Measurements from ENCODE around the gene DISC1.
"Not testable (repeated sequence)": the region's sequence is repeated elsewhere in the genome, so short reads cannot be mapped to it uniquely, and the experiment has no call there.

DISC1 gene

DNA sequence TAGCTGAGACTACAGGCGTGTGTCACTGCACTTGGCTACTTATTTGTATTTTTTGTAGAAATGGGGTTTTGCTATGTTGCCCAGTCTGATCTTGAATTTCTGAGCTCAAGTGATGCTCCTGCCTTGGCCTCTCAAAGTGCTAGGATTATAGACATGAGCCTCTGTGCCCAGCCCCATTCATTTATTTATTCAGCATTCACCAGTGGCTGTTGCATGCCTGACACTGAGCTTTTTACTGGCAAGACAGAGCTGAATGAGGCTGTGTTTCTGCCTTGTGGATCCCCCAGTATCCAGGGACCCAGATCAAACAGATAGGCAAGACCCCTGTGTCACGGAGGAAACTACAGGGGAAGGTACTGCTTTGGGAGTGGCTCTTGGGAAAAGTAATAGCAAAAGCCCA lies 109.4 kb downstream of the DISC1 start:
- DNase-seq: no peak

DNA sequence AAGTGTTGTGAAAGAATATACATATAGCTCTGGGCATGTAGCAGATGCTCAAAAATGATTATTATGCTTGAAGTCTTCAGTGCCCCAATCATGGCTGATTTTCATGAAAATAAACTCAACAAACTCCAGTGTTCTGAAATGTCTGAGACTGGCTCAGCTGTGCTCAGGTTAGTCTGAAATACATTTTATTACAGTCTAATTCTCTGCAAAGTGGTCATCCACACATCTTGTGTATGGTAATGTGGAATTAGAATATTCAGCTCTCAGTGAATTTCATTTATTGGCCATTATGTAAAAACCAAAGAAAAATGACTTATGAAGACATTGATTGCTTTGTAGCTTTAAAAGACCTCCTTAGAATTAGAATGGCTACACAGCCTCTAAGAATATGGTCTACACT lies 109.9 kb downstream of the DISC1 start:
- no peak for DNase-seq

DNA sequence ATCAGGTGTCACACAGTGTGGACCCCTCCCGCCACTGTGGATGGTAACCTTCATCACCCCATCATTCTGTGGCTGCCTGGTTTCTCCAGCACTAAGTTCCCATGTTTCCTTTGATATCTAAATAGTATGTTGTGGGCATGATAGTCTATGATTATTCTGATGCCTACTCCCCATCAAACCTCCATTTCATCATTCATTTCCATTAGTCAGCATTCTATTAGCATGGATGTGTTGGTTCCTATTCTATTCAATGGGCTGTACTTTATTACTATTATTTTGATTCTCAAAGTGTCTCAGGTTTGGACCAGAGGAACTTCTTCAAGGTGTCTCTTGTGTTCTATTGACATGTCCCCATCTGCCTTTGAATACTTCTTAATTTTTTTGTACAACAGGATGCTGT lies 112.0 kb downstream of the DISC1 start:
- no peak for DNase-seq

DNA sequence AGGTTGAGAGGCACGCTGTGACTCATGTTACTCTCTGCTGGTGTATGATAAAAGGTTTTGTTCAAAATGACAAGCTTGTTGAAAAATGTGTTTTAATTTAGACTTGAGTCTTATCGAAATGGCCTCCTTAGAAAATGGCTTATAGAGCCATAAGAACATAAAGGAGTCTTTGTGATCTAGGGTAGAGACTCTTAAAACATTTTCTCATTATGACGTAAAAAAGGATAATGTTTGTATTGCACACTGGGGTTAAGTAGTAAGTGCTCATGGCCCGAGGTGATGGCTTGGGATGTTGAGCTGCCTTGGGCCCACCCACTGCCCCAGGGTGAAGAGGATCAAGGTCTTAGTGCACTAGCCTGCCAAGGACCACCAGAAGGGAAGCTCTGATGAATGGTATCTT lies 117.4 kb downstream of the DISC1 start:
- no peak for DNase-seq

DNA sequence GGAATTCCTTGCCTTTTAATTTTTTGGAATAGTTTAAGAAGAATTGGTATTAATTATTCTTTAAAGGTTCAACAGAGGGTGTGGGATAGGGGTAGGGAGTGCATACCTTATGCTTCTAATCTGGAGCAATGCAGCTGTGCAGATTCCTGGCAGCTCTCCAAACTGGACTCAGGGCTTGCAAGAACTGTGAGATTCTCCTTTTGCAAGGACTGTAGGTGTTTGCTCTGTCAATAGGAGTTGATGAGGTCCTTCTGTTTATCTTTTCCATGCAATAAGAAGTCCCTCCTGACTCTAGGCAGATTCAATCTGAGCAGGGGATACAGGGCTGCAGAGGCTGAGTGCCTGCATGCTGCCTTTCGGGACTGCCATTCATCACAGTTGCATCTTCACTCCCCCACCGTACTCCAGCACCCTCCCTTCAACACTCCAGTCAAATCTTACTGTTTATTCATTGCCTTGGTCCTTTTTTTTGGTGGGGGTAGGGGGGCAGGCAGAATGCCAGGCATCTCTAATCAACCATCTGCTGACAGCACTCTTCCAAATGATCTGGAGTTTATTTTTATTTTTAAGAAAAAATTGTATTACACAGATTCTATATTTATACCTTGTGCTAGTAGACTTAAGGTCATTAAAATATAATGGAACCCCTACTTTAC lies 122.3 kb downstream of the DISC1 start:
- DNase-seq: peak; percentile 44

DNA sequence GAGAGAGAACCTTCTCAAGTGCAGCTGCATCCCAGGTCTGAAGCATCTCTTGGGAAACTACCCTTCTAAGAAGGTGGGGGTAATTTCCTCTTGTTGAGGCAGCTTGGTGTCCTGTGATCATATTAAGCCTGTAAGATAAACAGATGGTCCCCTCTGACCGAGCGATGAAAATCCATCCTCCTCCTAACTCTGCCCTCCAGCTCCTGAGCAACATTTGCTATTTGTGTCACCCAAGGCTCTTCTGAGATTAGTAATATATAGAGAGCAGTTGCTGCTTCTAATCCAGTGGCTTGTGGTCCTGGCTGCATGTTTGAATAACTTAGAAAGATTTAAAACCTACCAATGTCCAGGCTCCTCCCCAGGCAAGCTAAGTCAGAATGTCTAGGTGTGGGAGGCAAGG lies 123.7 kb downstream of the DISC1 start:
- DNase-seq: no peak

DNA sequence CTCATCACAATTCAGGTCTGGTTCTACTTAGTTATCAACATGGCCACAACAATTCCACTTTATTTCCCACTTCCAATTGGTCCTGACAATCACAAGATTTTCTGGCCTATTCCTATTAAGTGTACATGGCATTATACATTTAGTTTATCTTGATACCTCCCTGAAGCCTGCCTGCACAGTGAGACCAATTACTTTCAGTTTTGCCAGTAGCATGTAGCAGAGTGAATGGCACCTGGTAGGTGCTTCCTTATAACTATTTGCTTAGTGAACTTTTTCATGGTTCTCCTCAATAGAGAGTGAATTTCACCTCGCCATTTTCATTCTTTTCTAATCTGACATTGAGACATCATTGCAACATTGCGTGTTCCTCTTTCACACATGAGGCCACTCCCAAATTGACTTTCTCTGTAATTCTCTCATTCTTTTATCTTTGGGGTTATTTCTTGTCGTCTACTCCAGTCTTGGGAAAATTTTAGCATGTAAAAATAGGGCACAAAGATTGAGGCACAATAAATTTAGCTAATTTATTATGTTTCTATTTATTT lies 124.3 kb downstream of the DISC1 start:
- DNase-seq: no peak

DNA sequence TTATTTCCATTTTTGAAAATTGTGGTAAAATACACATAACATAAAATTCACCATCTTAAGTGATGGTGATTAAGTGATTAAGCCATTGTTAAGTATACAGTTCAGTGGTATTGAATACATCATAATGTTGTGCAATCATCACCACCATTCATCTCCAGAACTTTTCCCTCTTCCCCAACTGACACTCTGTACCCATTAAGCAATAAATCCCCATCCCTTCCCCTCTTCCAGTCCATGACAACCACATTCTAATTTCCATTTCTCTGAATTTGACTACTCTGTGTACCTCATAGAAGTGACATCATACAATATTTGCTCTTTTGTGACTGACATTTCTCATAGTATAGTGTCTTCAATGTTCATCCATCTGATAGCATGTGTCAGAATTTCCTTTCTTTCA lies 124.8 kb downstream of the DISC1 start:
- no peak for DNase-seq

DNA sequence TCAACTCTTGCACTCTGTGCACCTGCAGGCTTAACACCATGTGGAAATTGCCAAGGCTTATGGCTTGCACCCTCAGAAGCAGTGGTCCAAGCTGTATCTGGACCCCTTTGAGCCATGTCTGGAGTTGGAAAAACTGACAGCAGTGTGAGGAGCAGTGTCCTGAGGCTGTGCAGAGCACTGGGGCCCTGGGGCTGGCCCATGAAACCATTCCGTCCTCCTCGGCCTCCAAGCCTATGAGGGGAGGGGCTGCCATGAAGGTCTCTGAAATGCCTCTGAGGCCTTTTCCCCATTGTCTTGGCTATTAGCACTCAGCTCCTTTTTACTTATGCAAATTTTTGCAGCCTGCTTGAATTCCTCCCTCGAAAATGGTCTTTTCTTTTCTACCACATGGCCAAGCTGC lies 126.7 kb downstream of the DISC1 start:
- no peak for DNase-seq

DNA sequence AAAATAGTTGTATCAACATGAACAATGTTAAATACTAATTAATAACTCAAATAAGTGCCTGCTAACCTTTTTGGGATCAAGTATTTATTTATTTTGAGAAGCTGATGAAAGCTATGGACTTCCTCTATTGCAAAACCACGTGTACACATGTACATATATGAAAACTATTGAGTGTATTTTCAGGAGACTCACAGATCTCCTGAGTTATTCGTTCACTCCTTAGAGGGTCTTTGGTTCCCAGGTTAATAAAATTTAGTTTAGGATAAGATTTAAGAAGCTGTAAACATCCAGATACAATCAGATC lies 130.5 kb downstream of the DISC1 start:
- no peak for DNase-seq

DNA sequence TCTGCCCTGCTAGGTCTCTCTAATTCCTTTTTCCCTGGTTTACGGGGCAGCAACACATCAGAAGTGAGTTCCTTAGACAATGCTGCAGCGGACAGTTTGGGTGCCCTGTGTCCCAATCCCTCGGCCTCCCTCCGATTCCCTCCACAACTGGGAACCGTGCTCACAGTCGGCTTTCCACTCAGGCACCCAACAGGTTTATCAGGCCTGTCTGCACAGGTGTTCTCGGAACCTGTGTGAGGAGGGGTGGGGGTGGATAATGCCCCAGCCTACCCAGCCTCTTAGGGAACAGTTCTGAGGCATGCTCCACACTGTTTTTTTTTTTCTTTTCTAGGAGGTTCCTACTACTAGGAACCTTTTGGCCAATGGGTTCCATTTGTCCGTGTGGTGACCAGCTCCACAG lies 131.2 kb downstream of the DISC1 start:
- DNase-seq: no peak

DNA sequence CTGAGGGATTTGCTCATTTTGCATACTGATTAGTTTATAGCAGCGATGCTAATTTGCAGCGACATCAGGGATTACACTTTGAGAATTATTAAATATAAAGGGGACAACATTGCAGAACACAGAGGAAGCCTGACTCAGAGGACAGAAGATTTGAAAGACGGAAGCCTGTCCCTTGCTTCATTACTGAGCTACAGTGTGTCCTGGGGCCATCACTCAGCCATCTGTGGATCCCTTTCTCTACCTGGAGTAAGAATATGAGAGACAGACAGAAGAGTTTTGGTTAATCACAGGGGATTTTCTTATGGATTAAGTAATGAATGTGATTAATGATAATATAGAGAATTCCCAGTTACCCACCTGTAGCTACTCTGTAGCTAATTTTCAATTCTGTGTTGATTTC lies 134.7 kb downstream of the DISC1 start:
- no peak for DNase-seq

DNA sequence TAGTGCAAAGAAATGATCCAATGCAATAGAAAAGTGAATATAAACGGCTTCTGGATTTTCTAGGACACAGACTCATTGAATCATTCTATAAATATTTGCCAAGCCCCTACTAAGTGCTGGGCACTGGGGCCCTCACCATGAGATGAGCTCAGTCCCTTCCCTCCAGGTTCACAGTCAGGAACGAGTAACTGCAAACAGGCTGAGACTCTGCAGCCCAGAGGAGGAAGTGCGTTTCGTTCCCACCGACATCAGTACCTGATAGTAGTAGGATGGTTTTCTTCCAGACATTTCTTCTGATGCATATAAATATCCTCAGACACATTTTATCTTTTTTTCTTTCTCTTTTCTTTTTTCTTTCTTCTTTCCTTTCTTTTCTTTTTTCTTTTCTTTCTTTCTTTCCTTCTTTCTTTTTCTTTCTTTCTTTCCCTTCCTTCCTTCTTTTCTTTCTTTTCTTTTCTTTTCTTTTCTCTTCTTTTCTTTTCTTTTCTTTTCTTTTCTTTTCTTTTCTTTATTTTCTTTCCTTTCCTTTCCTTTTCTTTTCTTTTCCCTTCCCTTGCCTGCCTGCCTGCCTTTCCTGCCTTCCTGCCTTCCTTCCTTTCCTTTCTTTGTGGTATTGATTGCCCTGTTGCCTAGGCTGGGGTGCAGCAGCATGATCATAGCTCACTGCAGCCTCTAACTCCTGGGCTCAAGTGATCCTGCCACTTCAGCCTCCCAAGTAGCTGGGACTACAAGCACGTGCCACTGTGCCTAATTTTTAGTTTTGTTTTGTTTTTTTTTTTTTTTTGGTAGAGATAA lies 135.4 kb downstream of the DISC1 start:
- DNase-seq: no peak

DNA sequence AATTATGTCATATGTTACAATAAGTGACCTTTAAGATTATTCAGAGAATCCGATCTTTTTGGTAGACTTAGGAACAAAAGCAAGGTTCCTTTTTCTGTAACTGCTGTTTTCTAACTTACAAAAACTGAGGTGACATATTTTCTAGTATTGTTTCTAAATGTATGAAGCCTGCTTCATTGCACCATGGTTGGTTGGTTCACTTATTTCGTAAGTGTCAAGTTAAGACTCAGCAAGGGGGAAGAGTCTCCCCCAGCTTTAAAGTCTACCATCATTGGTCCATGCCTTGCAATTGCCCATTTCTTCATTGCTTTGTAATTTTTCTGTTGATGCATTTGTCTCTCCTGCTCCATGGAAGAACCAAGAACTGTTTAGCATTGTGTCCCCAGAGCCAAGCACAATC lies 136.9 kb downstream of the DISC1 start:
- no peak for DNase-seq

DNA sequence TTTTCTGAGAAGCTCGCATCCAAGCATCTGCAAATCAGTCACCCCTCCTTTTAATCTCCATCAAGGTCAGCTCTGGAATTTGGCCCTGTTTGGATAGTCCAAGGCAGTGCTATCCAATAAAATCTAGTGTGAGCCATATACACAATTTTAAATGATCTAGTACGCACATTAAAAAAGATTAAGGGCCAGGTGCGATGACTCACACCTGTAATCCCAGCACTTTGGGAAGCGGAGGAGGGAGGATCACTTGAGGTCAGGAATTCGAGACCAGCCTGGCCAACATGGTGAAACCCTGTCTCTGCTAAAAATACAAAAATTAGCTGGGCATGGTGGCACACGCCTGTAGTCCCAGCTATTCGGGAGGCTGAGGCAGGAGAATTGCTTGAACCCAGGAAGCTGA lies 139.2 kb downstream of the DISC1 start:
- not testable (repeated sequence) for DNase-seq

DNA sequence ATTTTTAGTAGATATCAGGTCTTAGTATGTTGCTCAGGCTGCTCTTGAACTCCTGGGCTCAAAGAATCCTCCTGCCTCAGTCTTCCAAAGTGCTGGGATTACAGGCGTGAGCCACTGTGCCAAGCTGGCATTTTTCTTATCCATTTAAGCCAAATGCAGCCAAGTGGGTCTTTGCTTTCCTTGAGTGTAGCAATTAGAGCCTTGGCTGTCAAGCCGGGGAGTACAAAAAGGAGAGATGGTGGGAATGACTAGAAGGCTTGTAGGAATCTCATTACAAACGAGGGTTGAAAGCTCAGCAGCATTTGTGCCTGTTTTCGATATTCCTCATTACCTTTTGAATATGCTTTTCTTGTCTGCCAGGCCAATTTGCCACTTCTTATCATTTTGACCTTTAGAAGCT lies 140.9 kb downstream of the DISC1 start:
- no peak for DNase-seq

DNA sequence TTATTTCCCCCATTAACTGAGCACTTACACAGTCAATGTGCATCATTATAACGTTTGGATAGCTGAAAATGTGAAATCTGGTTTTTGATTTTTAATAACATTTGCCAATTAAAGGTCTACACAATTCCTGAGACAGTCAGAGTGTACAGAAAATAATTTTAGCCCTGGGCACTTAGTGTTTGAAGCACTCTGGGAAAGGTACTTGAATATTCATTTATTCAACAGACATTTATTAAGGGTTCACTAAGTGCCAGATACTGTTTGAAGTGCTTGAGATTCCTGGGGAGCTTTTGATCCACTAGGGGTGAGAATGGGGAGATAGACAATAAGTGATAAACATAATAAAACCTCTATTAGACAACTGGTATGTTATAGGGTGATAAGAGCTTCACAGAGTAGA lies 141.8 kb downstream of the DISC1 start:
- DNase-seq: no peak

DNA sequence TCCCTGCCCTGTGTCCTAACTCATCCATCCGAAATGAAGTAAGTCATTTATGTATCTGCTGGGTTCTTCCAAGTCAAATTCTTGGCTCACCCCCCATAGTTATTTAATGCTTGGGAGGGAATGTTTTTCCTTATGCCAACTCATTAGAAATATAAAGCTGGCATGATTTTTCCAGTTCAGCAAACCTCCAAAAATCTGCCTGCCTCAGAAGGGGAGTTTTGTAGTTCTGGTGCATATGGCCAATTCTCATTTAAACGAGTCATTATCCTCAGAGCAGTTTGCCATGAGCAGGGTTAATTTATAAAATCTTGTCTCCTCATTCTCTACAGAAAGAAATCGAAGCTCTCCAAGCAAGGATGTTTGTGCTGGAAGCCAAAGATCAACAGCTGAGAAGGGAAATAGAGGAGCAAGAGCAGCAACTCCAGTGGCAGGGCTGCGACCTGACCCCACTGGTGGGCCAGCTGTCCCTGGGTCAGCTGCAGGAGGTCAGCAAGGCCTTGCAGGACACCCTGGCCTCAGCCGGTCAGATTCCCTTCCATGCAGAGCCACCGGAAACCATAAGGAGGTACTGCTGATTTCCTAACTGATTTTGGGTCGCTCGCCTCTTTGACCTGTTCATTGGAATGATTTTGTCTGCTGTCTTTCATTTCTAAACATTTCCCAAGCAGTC lies 144.1 kb downstream of the DISC1 start:
- no peak for DNase-seq

DNA sequence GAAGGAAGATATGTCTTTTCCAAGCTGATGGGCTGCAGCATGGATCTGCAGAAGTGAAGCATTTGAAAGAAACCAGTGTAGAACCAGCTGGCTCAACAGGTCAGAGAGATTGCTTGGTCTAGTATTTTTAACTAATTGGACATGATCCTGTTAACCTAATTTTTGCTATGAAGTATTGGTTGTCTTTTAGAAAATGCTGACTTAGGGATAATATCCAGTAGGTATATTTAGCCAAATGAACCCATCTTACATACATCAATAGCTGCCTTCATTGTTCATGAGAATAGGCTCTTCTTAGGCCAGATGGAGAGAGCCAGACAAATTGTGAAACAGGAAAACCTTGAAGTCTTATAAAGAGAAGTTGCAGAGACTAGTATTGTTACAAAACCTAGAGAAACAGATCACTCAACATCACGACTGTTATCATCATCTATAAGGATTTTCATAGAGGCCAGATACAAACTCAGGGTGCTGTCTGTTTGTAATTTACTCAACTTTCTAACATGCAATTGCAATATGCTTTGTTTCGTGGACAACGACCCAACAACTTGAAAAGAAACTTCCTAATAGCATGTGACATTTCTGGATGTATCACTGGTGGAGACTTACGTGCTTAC lies 148.2 kb downstream of the DISC1 start:
- DNase-seq: no peak

DNA sequence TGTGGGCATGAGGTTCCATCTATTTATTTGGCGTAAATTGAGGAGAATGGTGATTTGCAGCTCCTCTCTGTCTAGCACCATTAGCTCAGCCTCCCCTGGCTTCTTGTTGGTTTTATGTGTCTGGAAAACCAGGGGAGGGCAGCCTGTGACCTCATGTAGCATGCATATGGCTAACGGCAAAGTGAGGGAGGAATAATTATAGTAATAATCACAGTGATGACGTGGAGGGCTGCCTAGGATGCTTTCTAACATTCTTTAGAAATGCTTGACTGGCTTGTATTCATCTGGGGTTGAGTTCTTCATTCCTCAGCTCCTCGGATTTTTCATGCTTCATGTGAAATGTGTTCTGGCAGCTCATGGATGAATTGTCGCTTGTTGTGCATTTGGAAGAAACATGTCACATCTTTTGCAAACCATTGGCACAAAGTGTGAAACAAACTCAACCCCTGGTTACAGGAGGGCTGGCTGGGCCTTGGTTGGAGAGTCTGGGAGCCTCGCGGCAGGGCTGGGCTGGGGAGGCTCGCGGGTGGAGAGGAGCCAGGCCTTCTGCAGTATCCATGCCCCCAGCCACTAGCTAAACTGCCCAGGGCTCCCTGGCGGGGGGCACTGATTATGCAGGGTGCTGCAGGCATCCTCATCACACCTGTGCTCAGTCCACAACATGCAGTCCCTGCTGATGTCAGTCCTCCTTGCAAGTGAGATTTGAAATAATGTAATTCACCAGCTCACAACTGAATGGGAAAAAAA lies 149.6 kb downstream of the DISC1 start:
- DNase-seq: no peak

DNA sequence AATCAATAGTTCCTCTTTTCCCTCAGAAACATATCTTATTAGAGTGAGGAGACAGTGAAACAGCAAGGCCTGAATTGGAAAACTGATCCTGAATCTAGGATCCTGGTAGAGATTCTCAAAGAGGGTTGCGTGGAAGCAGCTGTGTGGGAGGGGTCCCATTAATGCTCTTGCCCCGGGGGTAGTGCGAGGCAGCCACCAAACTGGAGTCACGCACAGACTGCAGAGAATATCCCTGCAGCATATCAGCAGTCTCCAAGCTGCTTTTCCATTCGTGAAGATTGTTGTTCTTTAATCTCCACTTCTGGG lies 150.1 kb downstream of the DISC1 start:
- no peak for DNase-seq

DNA sequence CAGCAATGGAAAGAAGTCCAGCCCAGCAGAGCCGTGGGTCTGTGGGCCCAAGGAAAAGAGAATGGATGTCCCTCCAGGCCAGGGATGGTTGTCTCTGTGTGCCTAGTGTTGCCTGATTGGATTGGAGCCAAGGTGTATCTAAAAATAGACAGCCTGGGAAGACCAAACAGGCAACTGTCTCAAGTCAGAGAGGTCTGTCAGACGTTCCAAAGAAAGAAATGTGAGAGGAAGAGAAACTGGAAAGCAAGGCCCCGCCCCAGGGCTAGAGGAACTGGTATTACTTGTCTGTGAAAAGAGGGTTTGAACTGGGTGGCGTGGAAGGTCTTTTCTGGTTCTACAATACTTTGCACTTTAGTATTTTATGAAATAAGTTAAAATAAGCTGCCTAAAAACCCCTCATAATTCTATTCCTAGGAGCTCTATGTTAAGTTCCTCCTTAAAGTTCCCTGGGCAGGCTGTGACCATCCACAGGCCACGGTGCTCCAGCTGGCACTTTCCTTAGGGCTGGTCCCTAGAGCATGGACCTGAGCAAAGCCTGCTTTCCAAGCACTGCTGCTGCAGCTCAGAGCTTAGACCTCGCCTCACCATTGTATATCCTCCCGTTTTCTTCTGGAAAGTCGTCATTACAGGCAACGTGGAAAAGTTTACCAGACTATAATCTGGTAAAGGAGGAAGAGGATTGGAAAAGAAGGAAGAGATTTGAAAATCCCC lies 151.6 kb downstream of the DISC1 start:
- DNase-seq: no peak

DNA sequence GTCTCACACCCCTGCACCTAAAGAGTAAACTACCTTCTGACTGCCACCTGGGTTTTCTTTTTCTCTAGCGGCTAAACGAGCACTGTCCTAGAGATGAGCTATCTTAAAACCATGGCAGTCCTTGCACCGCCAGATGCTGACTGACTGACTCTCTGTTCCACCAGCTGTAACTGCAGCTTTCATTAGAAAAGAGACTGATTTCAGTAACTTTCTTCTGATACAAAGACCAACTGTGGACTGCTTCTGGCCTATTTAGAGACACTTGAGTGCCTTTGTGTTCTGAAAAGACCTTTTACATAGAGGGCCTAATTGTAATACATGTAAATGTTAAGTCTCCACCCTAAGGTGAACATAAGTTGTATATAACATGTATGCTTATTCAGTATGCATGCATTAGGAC lies 152.5 kb downstream of the DISC1 start:
- no peak for DNase-seq
